Ramos (cell line): ENCODE data around the gene TNKS2.
"Not testable (repeated sequence)": the region's sequence is repeated elsewhere in the genome, so short reads cannot be mapped to it uniquely, and the experiment has no call there.

ENCODE experiments used
- in situ Hi-C: fragments of 300-500 bp; cut with MboI; formaldehyde crosslinking; loops from one replicate; pipeline ENCODE4 v1.14.3; 2022; ENCODE audit warnings: low sequenced_read_pairs; ENCODE audit not compliant: unreplicated experiment

TNKS2 gene

DNA sequence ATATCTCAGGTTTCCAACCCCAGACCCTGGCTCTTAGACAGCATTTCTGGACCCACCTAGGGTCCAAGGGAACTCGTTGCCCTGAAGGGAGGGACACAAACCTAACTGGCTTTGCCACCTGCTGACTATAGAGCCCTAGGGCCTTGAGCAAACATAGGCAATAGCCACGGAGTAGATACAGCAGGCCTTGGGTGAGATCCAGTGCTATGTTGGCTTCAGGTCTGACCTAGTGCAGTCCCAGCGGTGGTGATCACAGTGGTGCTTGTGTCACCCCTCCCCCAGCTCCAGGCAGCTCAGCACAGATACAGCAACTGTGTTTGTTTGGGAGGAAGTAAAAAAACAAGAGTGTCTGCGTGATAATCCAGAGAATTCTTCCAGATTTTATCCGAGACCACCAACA is 9.7 kb upstream of the TNKS2 start:
- in situ Hi-C loops = no loop called here

DNA sequence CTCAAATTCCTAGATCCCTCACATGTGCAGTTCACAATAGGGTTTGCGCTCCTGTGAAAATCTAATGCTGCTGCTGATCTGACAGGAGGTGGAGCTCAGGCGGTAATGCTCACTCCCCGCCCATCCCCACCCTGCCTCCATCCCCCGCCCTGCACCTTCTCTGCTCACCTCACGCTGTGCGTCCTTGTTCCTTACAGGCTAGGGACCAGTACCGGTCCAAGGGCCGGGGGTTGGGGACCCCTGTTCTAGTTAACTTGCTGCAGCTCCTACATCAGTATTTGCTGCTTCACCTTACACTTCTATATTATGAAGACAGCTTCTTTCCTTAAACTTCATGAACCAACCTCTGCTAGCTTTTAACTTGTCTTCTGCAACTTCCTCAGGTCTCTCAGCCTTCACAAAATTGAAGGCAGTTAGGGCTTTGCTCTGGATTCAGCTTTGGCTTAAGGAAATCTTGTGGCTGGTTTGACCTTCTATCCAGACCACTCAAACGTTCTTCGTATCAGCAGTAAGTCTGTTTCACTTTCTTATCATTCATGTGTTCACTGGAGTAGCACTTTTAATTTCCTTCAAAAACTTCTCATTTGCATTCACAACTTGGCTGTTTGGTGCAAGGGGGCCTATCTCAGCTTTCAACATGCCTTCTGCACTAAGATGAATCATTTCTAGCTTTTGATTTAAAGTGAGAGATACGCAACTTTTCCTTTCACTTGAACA is 1.7 kb upstream of the TNKS2 start:
- in situ Hi-C loops = no loop called here

DNA sequence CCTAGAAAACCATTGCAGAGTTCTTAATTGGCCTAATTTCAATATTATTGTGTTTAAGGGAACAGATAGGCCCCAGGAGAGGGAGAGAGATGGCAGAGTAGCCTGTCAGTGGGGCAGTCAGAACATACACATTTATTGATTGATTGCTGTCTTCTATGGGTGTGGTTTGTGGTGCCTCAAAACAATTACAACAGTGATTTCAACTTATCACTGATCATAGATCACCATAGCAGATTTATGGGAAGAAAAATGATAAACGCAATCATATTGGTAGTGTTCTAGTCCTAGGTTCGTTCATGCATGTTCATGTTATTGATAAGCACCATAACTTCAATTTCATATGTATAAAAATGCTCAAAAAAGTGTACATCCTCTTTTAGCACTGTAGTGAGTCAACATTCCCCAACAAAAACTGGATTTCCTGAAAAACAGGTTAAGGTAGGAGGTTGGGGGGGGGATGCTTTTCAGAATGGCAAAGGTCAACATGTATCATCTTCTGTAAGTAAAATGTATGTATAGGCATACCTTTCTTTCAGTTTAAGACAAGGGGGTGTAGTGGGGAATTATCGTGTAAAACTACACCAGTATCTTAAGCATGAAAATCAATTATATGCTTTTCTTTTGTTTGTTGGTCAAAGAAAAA is 1.1 kb upstream of the TNKS2 start:
- in situ Hi-C loops = no loop called here

DNA sequence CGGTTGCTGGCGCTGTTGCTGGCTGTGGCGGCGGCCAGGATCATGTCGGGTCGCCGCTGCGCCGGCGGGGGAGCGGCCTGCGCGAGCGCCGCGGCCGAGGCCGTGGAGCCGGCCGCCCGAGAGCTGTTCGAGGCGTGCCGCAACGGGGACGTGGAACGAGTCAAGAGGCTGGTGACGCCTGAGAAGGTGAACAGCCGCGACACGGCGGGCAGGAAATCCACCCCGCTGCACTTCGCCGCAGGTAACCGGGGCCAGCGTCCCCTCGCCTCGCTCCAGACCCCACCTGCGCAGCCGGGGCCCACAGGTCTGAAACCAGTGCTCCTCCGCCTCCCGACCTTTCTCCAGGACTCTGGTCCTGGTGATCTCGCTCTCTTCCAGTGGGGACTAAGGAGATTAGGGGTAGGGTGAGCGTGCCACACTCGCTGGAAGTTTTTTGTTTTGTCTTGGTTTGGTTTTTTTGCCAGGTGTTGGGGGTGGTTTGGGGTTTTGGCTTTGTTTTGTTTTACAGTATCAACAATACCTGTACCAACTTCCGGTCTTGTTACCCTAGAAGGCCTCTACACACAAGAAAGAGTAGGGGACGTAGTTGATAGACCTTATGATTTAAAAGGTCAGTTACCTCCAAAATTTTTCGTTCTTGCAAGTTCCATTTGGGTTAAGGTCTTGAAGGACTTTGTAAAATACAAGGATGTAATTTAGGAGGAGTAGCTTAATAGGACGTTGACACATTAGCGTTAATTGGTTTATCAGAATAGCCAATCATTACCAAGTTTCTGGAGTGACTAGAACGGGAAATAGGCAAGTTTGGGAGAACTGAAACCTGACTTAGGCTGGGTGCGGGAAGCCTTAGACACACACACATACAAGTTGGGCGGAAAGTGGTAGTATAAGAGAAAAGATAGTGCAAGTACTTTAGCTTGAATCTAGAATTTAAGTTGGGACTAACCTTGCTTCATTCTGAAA is 704 bp downstream of the TNKS2 start:
- in situ Hi-C loops = no loop called here

DNA sequence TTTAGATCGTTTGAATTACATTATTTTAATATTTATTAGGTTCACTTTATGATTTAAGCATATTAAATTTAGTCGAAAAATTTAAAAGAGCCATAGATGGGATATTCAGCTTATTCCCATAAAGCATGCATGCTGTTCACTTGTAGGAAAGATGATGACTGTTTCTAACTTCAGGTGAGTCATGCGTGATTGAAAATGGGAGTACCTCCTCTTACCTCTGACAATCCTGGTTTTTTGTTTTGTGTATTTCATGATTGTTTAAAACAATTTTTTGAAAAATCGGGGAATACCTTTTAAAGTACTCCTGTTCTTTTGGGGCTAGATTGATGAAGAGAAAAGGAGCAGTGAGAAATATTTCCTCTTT is 1.4 kb downstream of the TNKS2 start:
- in situ Hi-C loops = no loop called here

DNA sequence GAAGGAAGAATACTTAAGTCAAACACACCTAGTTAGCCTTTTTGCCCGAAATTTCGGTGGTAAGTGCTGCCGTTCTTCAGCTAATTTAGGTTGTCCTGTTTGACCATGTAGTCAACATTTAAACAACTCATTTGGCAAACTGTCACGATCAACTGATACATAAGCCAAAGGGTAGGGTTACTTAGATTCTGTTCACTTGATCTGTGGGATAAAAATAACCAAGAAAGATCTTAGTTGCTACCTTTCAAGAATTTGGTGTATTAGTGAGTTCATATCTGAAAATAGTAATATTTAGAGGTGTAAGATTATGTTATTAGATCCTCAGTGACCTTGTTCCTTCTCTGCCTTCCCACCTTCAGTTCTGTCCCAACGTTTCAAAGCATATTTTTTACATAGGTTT is 2.0 kb downstream of the TNKS2 start:
- in situ Hi-C loops = no loop called here

DNA sequence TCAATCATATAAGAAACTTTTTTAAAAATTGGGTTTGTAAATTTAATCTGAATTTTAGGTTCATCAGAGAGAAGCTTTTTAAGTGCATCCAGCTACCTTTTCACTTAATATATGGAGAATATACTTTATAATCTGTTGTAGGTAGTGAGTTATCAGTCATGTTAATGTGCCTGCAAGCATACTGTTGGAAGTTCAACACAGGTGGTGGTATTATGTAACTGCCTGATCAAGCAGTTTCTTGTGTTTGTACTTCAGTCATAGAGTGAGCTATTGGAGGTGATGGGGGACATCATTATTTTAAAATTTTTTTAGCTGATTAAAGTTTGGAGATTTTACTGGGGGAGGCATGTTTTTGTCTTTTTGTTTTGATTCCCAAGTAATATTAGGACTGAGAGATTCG is 2.5 kb downstream of the TNKS2 start:
- in situ Hi-C loops = no loop called here

DNA sequence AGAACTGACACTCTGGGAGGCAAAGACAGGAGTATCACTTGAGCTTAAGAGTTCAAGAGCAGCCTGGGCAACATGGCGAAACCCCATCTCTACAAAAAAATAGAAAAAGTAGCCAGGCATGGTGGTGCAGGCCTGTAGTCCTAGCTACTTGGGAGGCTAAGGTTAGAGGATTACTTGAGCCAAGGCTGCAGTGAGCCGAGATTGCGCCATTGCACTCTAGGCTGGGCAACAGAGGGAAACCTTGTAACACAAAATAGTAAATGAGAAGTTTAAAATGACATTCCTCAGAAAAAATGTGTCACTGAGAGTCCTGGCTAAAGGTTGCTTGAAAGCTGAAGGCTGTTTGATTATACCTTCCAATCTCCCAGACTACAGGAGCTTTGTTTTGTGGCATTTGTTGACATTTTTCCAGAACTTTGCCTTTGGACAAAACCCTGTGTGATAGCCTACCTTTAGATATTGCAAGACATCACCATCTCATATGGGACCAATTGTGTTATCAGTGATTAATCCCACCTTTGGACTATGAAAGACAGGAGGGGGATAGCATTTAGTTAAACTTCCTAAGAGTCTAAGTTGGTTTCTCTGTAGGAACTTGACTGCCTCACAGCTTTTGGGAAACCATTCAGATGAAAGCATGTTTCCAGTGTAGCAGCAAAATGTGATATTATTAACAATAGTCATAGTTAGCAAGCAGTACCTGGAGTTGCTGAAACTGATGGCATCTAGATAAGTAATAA is 5.3 kb downstream of the TNKS2 start:
- in situ Hi-C loops = no loop called here

DNA sequence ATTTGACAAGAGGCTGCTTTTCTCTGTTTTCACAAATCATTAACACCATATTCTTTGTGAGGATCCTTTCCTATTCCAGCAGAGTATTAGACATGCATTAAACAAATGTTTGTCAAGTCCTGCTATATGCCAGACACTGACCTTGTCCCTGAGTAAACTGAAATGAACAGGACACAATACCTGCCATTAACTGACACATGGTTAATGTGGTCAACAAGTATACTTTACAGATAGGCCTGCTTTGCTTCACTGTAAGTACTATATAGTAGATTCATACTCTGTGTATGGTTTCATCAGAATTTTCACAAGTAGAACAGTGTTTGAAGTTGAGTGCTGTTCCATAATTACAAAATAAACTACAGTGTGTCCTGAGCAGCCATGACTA is 5.9 kb downstream of the TNKS2 start:
- in situ Hi-C loops = no loop called here

DNA sequence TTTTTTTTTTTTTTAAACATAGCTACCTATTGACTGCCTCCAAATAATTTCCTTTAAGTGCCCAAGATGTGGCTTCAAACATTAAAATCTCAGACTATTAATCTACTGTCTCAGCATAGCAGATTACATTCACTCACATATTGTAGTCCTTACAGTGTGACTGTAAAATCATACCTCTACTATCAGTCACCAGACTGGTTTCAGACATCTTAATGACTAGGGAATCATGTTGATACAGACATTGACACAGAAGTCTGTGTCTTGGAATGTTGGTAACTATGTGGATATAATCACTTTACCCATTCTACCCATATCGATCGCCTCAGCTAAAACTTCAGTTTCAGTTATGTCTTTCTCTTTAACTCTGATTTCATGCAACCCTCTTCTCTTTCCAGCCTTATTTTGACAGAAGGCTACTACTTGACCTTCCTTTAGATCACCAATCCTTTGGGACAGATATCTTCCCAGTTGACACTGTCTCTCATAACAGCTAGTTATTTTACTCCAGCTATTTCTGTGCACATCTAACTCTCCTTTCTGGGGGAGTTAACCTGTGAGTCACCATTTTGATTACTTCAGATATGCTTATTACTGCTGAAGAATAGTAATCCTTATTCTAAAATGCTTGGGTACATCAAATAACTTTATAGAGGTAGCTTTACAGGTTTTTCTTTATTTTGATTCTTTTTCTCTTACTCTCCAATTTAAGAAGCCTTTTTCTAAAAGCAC is 7.0 kb downstream of the TNKS2 start:
- in situ Hi-C loops = no loop called here

DNA sequence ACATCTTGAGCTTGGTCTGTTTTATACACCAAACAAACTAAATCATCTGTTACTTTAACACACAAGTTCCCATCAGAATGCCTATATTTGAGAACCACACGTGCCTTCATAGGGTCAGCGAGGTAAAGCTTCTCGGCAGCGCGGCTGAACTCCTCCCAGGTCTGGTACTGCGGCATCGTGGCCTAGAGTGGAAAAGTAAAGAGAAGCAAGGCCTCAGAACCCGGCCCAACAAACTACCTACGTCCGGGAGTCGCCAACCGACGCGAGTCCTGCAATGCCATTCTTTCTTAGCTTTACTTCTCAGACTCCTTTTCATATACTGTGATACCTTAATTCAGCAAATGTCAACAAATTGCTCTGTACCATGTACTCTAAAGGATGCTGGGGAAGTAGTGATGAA is 9.0 kb downstream of the TNKS2 start:
- in situ Hi-C loops = not testable (repeated sequence)

DNA sequence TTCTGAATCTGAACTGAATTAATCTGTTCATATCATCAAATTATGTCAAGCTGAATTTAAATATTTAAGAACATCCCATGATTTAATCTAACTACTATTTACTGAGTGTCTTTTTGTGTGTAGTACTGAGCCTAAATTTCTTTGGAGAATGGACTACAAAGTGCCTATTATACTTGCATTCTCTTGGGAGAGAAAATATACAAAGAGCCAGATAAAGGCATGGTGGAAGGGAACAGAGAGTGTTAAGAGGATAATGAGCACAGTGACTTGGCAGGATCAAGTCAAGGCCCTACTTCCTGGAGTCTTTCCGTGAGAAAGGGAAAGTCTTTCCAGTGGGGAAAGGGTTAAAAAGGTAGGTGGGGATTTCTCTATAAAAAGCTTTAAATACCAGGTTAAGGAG is 15.0 kb downstream of the TNKS2 start:
- in situ Hi-C loops = no loop called here

DNA sequence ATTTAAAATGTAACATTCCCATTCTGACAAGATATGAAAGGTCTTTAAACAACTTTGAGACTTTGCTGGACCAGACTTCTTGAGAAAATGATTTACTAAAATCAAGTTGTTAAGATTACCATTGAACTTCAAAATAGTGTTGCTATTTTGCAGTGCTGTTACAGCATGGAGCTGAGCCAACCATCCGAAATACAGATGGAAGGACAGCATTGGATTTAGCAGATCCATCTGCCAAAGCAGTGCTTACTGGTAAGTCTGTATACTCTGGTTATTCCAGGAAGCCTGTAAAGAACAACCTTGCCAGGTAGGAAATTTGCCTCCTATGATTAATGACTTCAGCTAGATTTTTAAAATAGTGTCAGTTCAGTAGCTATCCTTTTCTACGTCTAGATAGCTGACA is 18.8 kb downstream of the TNKS2 start:
- in situ Hi-C loops = no loop called here

DNA sequence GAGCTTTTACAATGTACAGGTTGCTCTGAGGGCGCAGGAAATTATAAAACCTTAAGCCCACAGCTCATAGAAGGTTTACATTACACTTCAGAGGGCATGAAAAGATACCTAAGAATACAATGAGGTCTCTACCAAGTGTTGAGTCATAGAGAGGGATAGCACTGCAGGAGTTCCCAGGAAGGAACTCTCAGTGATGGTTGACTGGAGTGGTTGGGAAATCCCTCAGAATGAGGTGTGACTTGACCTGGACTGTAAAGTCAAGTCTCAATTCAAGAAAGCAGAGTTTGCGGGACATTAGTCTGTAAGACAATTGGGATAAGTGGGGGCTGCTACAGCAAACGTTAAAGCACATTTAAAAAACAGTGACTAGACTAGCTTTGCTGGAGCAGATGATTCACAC is 21.9 kb downstream of the TNKS2 start:
- in situ Hi-C loops = no loop called here

DNA sequence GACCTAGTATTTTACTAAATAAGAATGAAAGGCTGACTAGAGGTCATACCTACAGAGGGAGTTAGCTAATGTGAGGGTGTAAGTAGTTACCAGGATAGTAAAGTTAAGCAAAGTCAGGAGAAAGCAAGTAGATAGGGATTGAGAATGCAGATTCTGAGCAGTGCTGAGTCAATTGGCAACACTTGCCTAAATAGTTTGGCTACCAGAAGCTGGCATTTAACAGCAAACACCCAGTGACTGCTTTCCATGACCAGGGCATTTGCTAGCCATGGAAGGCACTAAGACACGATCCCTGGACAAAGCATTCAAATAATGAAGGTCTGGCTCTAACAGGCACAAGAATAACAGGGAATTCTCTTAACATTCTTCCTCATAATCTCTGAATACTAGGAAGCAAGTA is 25.9 kb downstream of the TNKS2 start:
- in situ Hi-C loops = no loop called here

DNA sequence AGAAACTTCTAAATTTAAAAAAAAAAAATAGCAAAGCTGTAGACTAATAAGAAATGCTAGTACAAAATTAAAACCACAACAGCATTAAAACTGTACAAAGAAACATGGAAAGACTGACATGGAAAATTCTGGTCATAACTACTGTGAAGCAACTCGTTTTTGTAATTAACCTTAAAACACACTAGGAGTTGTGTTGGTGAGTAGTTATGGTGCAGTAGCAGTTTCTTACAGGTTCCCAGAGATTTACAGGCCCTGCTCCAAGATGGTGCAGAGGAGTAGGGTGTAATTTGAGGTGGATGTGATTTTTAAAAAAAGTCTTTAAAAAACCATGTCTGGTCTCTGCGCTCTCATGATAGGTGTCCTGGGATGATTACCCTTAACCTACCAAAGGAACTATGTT is 31.0 kb downstream of the TNKS2 start:
- in situ Hi-C loops = no loop called here

DNA sequence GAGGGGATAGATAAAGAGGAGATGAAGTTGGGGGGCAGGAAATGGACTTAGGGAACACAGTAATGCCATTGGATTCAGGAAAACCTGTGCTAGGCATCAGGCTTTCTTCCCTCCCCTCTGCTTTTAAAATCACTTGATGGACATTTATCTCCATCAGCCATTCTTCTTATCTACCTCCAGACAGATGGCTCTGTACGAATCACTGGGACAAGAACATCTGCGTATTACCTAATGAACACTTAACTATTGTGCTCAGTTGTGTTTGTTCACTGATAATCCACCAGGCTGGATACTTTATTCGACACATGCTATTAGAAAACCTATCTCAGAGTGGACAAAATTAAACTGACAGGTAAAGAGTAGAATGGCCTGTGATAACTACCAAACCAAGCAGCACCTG is 40.0 kb downstream of the TNKS2 start:
- in situ Hi-C loops = no loop called here

DNA sequence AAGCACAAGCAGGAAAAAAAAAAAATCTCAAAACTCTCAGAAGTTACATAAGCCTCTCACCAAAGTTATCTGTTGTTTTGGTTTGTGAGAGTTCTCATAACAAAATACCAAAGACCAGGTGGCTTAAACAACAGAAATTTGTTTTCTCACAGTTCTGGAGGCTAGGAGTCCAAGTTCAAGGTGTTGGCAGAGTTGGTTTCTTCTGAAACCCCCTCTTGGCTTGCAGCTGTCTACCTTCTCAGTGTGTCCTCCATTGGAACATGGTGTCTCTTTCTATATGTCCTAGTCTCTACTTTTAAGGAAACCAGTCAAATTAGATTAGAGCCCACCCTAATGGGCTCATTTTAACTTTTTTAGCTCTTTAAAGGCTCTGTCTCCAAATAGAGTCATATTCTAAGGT is 44.9 kb downstream of the TNKS2 start:
- in situ Hi-C loops = no loop called here

DNA sequence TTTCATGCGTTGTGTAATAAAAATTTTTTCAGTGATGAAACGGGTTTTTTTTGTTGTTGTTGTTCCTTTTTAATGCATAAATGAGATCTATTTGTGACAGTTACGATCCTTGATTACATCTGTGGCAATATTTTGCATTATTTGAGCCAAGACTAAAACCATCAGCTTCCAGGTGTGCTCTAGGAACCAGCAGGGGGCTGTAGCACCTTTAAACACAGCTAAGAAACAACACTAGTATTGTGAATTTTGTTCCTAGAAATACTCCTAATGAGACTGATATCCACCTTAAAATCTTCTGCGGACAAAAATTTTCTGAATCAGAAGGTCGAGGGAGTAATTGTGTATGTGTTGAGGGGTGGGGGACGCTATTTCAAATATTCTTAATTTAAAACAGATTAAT is 58.4 kb downstream of the TNKS2 start:
- in situ Hi-C loops = no loop called here

DNA sequence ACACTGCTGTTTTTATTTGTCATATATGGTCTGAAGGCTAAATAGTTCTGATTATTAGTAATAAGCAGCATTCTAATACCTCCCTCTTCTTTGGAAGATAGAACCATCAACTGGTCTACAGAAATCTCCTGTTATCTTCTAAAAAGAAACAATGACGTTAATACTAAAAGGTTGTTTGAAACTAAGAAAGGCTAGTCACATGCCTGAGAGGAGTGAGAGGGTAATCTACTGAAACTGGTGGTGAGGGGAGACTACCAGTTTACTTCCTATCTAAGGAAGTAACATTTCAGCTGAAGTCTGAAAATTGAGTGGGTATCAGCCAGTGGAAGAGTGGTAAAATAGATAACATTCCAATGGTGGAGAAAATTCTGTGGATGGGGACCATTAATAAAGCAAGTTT is 62.7 kb downstream of the TNKS2 start:
- in situ Hi-C loops = no loop called here
